AG04449 (cell line): ENCODE results near the gene PTGDS.

Experiments
- CTCF ChIA-PET: fragments of 350-600 bp; formaldehyde crosslinking; extraction: SDS; loops from one replicate; lab custom pipeline; 2021; ENCODE audit warnings: antibody characterized with exemption; lab: Yijun Ruan, JAX
- POLR2A ChIA-PET: fragments of 400-600, 350-600 bp; formaldehyde crosslinking; extraction: SDS; loops from one replicate; lab custom pipeline; 2020; ENCODE audit warnings: antibody characterized with exemption, inconsistent platforms; lab: Yijun Ruan, JAX
- DNase-seq: peaks from one replicate; pipeline ENCODE4 v3.0.0-alpha.2; 2010; ENCODE audit warnings: low read depth, low spot score
- H3K4me3 ChIP-seq: 2 replicates; pipeline ENCODE4 v1.5.1; 2011; ENCODE audit warnings: low read depth, mild to moderate bottlenecking, control low read depth, low read length
- CTCF ChIP-seq: IDR thresholded peaks from one replicate; pipeline ENCODE4 v1.5.1; 2011; ENCODE audit warnings: mild to moderate bottlenecking, moderate library complexity, low read length, control low read depth, inconsistent platforms; ENCODE audit not compliant: insufficient read depth; ENCODE audit errors: missing control alignments

Gene PTGDS

GRCh38 chr9:136941231-136942111, 35.8 kb upstream of the PTGDS start:
- ChIA-PET CTCF (interaction anchor here (1.1 kb wide), 1 partner anchor 296 kb away, joined by 3 read pairs; no protein-coding TSS in a partner anchor), POLR2A (no interaction called here)
- DNase-seq = no peak
- no peak for TF ChIP-seq CTCF
- no peak overlapping the region for H3K4me3 ChIP-seq

- no peak for DNase-seq
- peak overlapping the region; percentile 8; the same call in 1 of the 2 replicates for H3K4me3 ChIP-seq
- ChIA-PET POLR2A (no interaction called here), CTCF (interaction anchor here (1.1 to 1.3 kb wide), 2 partner anchors 93 to 295 kb away, joined by 3 to 6 read pairs; no protein-coding TSS in a partner anchor)
- TF ChIP-seq CTCF = no peak
Observed at GRCh38 chr9:136942112-136942880, 35.0 kb upstream of the PTGDS start.

- no peak for TF ChIP-seq CTCF
- POLR2A ChIA-PET = no interaction called here
- no peak for DNase-seq
- peak overlapping the region; percentile 81 for H3K4me3 ChIP-seq
- CTCF ChIA-PET = interaction anchor here (1.1 to 1.7 kb wide), 3 partner anchors 12 to 92 kb away, joined by 3 to 6 read pairs (median 6); partner anchors contain the start of gene FUT7
Observed at GRCh38 chr9:136942881-136943230, 34.4 kb upstream of the PTGDS start.

GRCh38 chr9:136943291-136944211, 33.8 kb upstream of the PTGDS start:
- H3K4me3 ChIP-seq = peak overlapping the region; percentile 81
- no peak for TF ChIP-seq CTCF
- ChIA-PET CTCF (interaction anchor here (0.8 to 6.3 kb wide), 13 partner anchors 11 to 121 kb away, joined by 3 to 148 read pairs (median 5); partner anchors contain the start of genes ABCA2 and FUT7), POLR2A (interaction anchor here (1.0 kb wide), 1 partner anchor 87 kb away, joined by 3 read pairs; no protein-coding TSS in a partner anchor)
- no peak for DNase-seq

- peak overlapping the region; percentile 81 for H3K4me3 ChIP-seq
- ChIA-PET CTCF (interaction anchor here (0.8 to 6.3 kb wide), 12 partner anchors 11 to 120 kb away, joined by 3 to 148 read pairs (median 4); partner anchors contain the start of genes ABCA2 and FUT7), POLR2A (interaction anchor here (1.0 kb wide), 1 partner anchor 87 kb away, joined by 3 read pairs; no protein-coding TSS in a partner anchor)
- TF ChIP-seq CTCF = no peak
- DNase-seq = no peak
Observed at GRCh38 chr9:136944212-136944518, 33.1 kb upstream of the PTGDS start.
